LNCaP clone FGC (cell line): ENCODE results near the gene ATP5F1B.

Source experiments
- DNase-seq: peaks from one replicate; pipeline ENCODE4 v3.0.0-alpha.2; 2011; ENCODE audit warnings: low read depth
- H3K4me3 ChIP-seq: 2 replicates; pipeline ENCODE4 v1.5.1; 2011; ENCODE audit warnings: mild to moderate bottlenecking, low read depth, low read length, control low read depth
- TF ChIP-seq, protein P1 (sequence below): IDR thresholded peaks from 2 replicates; pipeline ENCODE4 v1.5.1; 2012; ENCODE audit warnings: mild to moderate bottlenecking; ENCODE audit not compliant: control insufficient read depth, insufficient read depth; ENCODE audit errors: extremely low read depth

ATP5F1B gene

GRCh38 chr12:56682323-56682722 lies 36.5 kb upstream of the ATP5F1B start:
- H3K4me3 ChIP-seq: no peak overlapping the region

DNA sequence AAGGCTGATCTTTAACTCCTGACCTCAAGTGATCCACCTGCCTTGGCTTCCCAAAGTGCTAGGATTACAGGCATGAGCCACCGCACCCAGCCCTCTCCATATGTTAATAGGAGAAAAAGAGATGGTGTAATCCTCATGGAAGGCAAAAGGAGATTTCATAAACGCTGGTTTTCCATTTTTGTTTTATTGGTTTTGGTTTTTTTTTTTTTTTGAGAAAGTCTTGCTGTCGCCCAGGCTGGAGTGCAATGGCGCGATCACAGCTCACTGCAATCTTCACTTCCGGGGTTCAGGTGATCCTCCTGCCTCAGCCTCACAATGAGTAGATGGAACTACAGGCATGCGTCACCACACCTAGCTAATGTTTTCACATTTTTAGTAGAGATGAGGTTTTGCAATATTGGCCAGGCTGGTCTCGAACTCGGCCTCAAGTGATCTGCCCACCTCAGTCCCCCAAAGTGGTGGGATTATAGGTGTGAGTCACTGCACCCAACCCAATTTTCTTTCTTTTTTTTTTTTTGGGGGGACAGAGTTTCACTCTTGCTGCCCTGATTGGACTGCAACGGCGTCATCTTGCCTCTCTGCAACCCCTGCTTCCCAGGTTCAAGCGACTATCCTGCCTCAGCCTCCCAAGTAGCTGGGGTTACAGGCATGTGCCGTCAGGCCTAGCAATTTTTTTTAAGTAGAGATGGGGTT lies 34.2 kb upstream of the ATP5F1B start:
- no peak for DNase-seq
- TF ChIP-seq, protein P1, sequence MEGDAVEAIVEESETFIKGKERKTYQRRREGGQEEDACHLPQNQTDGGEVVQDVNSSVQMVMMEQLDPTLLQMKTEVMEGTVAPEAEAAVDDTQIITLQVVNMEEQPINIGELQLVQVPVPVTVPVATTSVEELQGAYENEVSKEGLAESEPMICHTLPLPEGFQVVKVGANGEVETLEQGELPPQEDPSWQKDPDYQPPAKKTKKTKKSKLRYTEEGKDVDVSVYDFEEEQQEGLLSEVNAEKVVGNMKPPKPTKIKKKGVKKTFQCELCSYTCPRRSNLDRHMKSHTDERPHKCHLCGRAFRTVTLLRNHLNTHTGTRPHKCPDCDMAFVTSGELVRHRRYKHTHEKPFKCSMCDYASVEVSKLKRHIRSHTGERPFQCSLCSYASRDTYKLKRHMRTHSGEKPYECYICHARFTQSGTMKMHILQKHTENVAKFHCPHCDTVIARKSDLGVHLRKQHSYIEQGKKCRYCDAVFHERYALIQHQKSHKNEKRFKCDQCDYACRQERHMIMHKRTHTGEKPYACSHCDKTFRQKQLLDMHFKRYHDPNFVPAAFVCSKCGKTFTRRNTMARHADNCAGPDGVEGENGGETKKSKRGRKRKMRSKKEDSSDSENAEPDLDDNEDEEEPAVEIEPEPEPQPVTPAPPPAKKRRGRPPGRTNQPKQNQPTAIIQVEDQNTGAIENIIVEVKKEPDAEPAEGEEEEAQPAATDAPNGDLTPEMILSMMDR: no peak
- no peak overlapping the region for H3K4me3 ChIP-seq

More at GRCh38 chr12:56682323-56682722, 36.5 kb upstream of the ATP5F1B start:
- DNase-seq: no peak
- TF ChIP-seq, protein P1: no peak

DNA sequence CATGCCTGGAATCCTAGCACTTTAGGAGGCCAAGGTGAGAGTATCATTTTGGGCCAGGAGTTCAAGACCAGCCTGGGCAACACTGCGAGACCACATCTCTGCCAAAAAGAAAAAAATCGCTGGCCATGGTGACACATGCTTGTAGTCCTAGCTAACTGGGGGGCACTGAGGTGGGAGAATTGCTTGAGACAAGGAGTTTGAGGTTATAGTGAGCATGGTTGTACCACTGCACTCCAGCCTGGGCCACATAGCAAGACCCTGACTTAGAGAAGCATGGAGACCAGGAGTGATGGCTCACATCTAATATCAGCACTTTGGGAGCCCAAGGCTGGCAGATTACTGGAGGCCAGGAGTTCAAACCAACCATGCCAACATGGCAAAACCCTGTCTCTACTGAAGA lies 33.1 kb upstream of the ATP5F1B start:
- DNase-seq: no peak
- TF ChIP-seq, protein P1: no peak
- no peak overlapping the region for H3K4me3 ChIP-seq

DNA sequence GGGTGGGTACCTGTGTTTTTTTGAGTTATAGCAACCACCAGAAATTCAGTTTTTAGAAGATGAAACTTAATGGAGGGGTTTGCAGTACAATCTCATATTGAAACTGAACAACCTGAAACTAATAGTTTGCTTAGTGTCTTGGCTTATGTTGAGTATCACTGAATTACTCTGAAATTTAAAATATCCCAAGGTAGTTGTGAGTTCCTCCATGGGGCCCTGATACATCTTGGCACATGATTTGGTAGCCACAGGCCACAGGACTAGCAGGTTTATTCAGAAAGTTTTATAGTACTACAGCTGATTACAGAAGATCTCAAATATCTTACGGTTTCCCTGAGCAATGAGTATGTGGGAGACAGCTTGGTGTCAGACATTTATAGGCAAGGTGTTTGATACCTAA lies 31.9 kb upstream of the ATP5F1B start:
- no peak for DNase-seq
- no peak overlapping the region for H3K4me3 ChIP-seq
- TF ChIP-seq, protein P1: no peak

GRCh38 chr12:56676851-56677580 lies 31.2 kb upstream of the ATP5F1B start:
- TF ChIP-seq, protein P1: no peak
- no peak for DNase-seq
- no peak overlapping the region for H3K4me3 ChIP-seq

DNA sequence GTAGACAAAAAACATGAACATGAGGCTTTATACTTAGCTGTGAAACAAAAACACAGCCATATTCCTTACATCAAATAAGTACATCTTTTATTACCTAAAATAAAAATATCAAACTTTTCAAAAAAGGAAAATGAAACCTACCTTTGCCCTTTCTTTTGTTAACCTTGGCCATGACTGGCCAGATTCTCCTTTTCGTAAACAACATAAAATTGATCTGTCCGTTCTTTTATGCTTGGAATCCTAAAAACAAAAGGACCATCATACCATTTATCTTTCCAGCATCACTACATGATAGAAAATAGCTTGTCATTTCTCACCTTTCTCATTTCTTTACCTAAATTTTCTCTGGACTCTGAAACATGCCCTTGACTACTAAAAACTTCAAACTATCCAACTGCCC lies 25.8 kb upstream of the ATP5F1B start:
- no peak overlapping the region for H3K4me3 ChIP-seq
- no peak for DNase-seq
- TF ChIP-seq, protein P1: no peak

- H3K4me3 ChIP-seq: no peak overlapping the region
- TF ChIP-seq, protein P1: no peak
- DNase-seq: no peak
Measured at GRCh38 chr12:56670836-56671235, 25.1 kb upstream of the ATP5F1B start.
